K562 (cell line): ENCODE results near the gene ATP5PB. TPM values are rescaled to one million over a fixed set of nuclear protein-coding genes. Genes with fewer than 3 reads are reported as not detected.

ENCODE experiments used
- CBX8 ChIP-seq: fragments of 200-600 bp; sonication (generic); IDR thresholded peaks from 2 replicates; pipeline ENCODE4 v1.6.1; 2012; ENCODE audit warnings: borderline replicate concordance, mixed run types, low read depth, mild to moderate bottlenecking, moderate library complexity, mixed read lengths, low read length, control low read depth, inconsistent platforms; ENCODE audit not compliant: poor library complexity, severe bottlenecking; ENCODE audit errors: extremely low read depth
- CHAMP1 ChIP-seq: fragments of 450-650 bp; IDR thresholded peaks from 2 replicates; pipeline ENCODE4 v1.6.1; 2016; ENCODE audit warnings: mild to moderate bottlenecking
- EGR1 ChIP-seq: fragments of 450-650 bp; conservative IDR thresholded peaks from 2 replicates; pipeline ENCODE4 v1.6.1; 2017; ENCODE audit warnings: mild to moderate bottlenecking
- GABPA ChIP-seq: fragments of 200-800 bp; sonication (Bioruptor generic); conservative IDR thresholded peaks from 2 replicates; pipeline ENCODE4 v1.6.1; 2016; ENCODE audit warnings: low read depth, missing genetic modification characterization, missing compliant biosample characterization
- KLF10 ChIP-seq: fragments of 250-450 bp; sonication (Bioruptor Pico); IDR thresholded peaks from 2 replicates; pipeline ENCODE4 v1.6.1; 2021; ENCODE audit warnings: matching md5 sums
- NELFE ChIP-seq: IDR thresholded peaks from 2 replicates; pipeline ENCODE4 v1.6.1; 2011; ENCODE audit warnings: mild to moderate bottlenecking; ENCODE audit not compliant: insufficient read depth, insufficient read length
- NRF1 ChIP-seq, 2 experiments: fragments of 450-650 bp; IDR thresholded peaks in 1 of 2; conservative IDR thresholded peaks in 1 of 2; 2 replicates each; pipeline ENCODE4 v1.6.1; 2014; ENCODE audit warnings: mild to moderate bottlenecking in 2 of 2
- RBFOX2 ChIP-seq: fragments of 200-400 bp; formaldehyde crosslinking; IDR thresholded peaks from 2 replicates; pipeline ENCODE4 v1.6.1; 2017; ENCODE audit warnings: low read depth, mild to moderate bottlenecking, low read length, moderate library complexity
- SAP30 ChIP-seq: fragments of 200-600 bp; sonication (generic); IDR thresholded peaks from 2 replicates; pipeline ENCODE4 v1.6.1; 2012; ENCODE audit warnings: borderline replicate concordance, low read depth, mild to moderate bottlenecking, moderate library complexity, low read length, control low read depth, inconsistent platforms; ENCODE audit not compliant: insufficient read depth, poor library complexity, severe bottlenecking
- SMAD3 ChIP-seq: fragments of 450-650 bp; formaldehyde crosslinking; conservative IDR thresholded peaks from 2 replicates; pipeline ENCODE4 v1.4.0; 2020; ENCODE audit warnings: mild to moderate bottlenecking
- STAT6 ChIP-seq: sonication (generic); formaldehyde crosslinking; IDR thresholded peaks from 2 replicates; pipeline ENCODE4 v1.8.1; 2023; ENCODE audit warnings: mild to moderate bottlenecking, missing genetic modification reagents
- TCF3 ChIP-seq: sonication (generic); formaldehyde crosslinking; IDR thresholded peaks from 2 replicates; pipeline ENCODE4 v1.4.0; 2020; ENCODE audit warnings: mild to moderate bottlenecking, missing genetic modification reagents
- TRIM24 ChIP-seq, 2 experiments: fragments of 450-650 bp; IDR thresholded peaks; 2 replicates each; pipeline ENCODE4 v1.6.1; 2016
- ZBTB17 ChIP-seq: fragments of 450-650 bp; formaldehyde crosslinking; IDR thresholded peaks from 2 replicates; pipeline ENCODE4 v1.4.0; 2020; ENCODE audit warnings: mild to moderate bottlenecking
- ZBTB8A ChIP-seq: fragments of 450-650 bp; IDR thresholded peaks from 2 replicates; pipeline ENCODE4 v1.6.1; 2018; ENCODE audit warnings: mild to moderate bottlenecking, moderate library complexity; ENCODE audit not compliant: partially characterized antibody
- ZNF316 ChIP-seq: fragments of 450-650 bp; IDR thresholded peaks from 2 replicates; pipeline ENCODE4 v1.6.1; 2016
- ZNF76 ChIP-seq: fragments of 250-450 bp; sonication (Bioruptor Pico); IDR thresholded peaks from 2 replicates; pipeline ENCODE4 v1.4.0; 2020; ENCODE audit warnings: mild to moderate bottlenecking, moderate library complexity, borderline replicate concordance
- polyA plus RNA-seq, 8 experiments: library from polyadenylated mRNA; depleted of rRNA in 4 of 8; stranded (reverse) in 5 of 8; unstranded in 3 of 8; fragments of >200 nt; fragmentation: Nextera tagmentation in 2 of 8; fragmentation: Illumina TruSeq in 1 of 8; extraction: Ambion mirVana in 2 of 8; extraction: Trizol in 1 of 8; gene quantifications; 2 replicates each; pipeline versions ENCODE4 v1.2.1 to v1.2.3, GENCODE V29; 2011 to 2014; ENCODE audit warnings: inconsistent platforms in 1 of 8, missing spikeins in 1 of 8
- total RNA-seq, 7 experiments: library from RNA; depleted of rRNA in 6 of 7; stranded (reverse); fragments of >200 nt in 6 of 7; fragmentation: Illumina TruSeq in 2 of 7; extraction: Trizol in 2 of 7; gene quantifications; 2 replicates each; pipeline versions ENCODE4 v1.2.1 to v1.2.3, GENCODE V29; 2011 to 2021; ENCODE audit warnings: low replicate concordance in 1 of 7
- TF ChIP-seq, protein P1 (sequence below): fragments of 250-450 bp; sonication (Bioruptor Pico); IDR thresholded peaks from 2 replicates; pipeline ENCODE4 v1.4.0; 2020; ENCODE audit warnings: mild to moderate bottlenecking, moderate library complexity
- TF ChIP-seq, protein P2 (sequence below): fragments of 250-450 bp; sonication (Bioruptor Pico); IDR thresholded peaks from 2 replicates; pipeline ENCODE4 v1.4.0; 2020; ENCODE audit warnings: mild to moderate bottlenecking, moderate library complexity

ATP5PB gene
- total and polyA plus RNA-seq, 9 of the 15 experiments (the other 6 are each of a cell fraction or from before 2014, with no cell fraction given) = 651 to 2,735 (median 1,061) TPM

DNA sequence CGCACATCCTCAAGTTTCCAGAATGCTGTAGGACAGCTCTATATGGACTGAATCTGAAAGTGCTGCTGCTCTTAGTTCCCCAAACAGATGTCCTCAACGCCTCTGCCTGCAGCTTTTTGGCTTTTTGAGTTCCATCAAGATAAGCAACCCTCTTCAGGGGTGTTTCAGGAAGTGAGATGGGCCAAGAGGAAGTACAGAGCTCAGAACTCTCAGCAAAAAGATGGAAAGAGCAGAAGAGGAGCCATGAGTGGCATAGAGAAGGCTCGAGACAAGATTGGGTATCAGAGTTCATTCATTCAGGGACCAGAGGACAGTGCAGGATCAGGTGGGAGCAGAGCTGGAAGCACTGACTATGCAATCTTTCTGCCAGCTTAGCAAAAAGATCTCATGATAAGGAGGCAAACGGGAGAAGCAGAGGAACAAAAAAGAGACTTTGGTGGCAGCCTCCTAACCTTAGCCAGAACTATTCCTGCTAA, 54.4 kb downstream of the ATP5PB start, which contains the start of the genes ADORA3 and TMIGD3 (continued):
- TF ChIP-seq, protein P1, sequence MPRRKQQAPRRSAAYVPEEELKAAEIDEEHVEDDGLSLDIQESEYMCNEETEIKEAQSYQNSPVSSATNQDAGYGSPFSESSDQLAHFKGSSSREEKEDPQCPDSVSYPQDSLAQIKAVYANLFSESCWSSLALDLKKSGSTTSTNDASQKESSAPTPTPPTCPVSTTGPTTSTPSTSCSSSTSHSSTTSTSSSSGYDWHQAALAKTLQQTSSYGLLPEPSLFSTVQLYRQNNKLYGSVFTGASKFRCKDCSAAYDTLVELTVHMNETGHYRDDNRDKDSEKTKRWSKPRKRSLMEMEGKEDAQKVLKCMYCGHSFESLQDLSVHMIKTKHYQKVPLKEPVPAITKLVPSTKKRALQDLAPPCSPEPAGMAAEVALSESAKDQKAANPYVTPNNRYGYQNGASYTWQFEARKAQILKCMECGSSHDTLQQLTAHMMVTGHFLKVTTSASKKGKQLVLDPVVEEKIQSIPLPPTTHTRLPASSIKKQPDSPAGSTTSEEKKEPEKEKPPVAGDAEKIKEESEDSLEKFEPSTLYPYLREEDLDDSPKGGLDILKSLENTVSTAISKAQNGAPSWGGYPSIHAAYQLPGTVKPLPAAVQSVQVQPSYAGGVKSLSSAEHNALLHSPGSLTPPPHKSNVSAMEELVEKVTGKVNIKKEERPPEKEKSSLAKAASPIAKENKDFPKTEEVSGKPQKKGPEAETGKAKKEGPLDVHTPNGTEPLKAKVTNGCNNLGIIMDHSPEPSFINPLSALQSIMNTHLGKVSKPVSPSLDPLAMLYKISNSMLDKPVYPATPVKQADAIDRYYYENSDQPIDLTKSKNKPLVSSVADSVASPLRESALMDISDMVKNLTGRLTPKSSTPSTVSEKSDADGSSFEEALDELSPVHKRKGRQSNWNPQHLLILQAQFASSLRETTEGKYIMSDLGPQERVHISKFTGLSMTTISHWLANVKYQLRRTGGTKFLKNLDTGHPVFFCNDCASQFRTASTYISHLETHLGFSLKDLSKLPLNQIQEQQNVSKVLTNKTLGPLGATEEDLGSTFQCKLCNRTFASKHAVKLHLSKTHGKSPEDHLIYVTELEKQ (CRISPR knock-in tag) = no peak
- peak; percentile 67 for TF ChIP-seq GABPA (tag)
- TF ChIP-seq SAP30 = no peak
- no peak for TF ChIP-seq CBX8
- no peak for TF ChIP-seq STAT6 (CRISPR knock-in tag)
- peak; percentile 82 for TF ChIP-seq SMAD3 (CRISPR knock-in tag)
- TF ChIP-seq ZNF316 = peak; percentile 73
- no peak for TF ChIP-seq TCF3
- no peak for TF ChIP-seq RBFOX2
- no peak for TF ChIP-seq ZBTB8A
- TF ChIP-seq, protein P2, sequence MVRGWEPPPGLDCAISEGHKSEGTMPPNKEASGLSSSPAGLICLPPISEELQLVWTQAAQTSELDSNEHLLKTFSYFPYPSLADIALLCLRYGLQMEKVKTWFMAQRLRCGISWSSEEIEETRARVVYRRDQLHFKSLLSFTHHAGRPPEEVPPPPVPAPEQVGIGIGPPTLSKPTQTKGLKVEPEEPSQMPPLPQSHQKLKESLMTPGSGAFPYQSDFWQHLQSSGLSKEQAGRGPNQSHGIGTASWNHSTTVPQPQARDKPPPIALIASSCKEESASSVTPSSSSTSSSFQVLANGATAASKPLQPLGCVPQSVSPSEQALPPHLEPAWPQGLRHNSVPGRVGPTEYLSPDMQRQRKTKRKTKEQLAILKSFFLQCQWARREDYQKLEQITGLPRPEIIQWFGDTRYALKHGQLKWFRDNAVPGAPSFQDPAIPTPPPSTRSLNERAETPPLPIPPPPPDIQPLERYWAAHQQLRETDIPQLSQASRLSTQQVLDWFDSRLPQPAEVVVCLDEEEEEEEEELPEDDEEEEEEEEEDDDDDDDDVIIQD (CRISPR knock-in tag) = no peak
- TF ChIP-seq ZNF76 (CRISPR knock-in tag) = peak; percentile 81; the same call in 1 of the 2 replicates
- no peak for TF ChIP-seq CHAMP1
- no peak for TF ChIP-seq EGR1
- peak; percentile 75; the same call in 1 of the 2 replicates for TF ChIP-seq ZBTB17 (CRISPR knock-in tag)
- TF ChIP-seq TRIM24 (IDR thresholded peaks at IDR 0.05) = no peak
- TF ChIP-seq NRF1 (conservative IDR thresholded peaks at IDR 0.05 in 1 of 2, IDR thresholded peaks at IDR 0.05 in 1 of 2) = no peak
- TF ChIP-seq KLF10 (CRISPR knock-in tag) = no peak
- TF ChIP-seq NELFE = no peak
